Jurkat, Clone E6-1 (cell line): ENCODE results near the gene CACNA2D2.

Experiments
- DNase-seq: peaks from one replicate; pipeline ENCODE4 v3.0.0-alpha.2; 2011; ENCODE audit warnings: low read depth, low spot score
- H3K4me3 ChIP-seq: 2 replicates; pipeline ENCODE4 v1.5.1; 2011; ENCODE audit warnings: mild to moderate bottlenecking, low read length, control low read depth, moderate library complexity

The CACNA2D2 gene

GRCh38 chr3:50324351-50325112, 178.9 kb downstream of the CACNA2D2 start:
- no peak overlapping the region for H3K4me3 ChIP-seq
- DNase-seq, result peak; percentile 57

- no peak for DNase-seq
- no peak overlapping the region for H3K4me3 ChIP-seq
Observed at GRCh38 chr3:50323614-50324199, 179.7 kb downstream of the CACNA2D2 start.

- H3K4me3 ChIP-seq, result no peak overlapping the region
- no peak for DNase-seq
Observed at GRCh38 chr3:50323092-50323600, 180.3 kb downstream of the CACNA2D2 start.

GRCh38 chr3:50322386-50323091, 180.9 kb downstream of the CACNA2D2 start, which contains the start of gene HYAL2:
Gene HYAL2, minus strand, starts transcription at chr3:50322745. Its CDS starts 2,256 bp downstream, at chr3:50320489.
- H3K4me3 ChIP-seq, result peak within 1 kb of the TSS; percentile 98
- no peak for DNase-seq

GRCh38 chr3:50322115-50322385, 181.4 kb downstream of the CACNA2D2 start:
- no peak for DNase-seq
- peak overlapping the region; percentile 98 for H3K4me3 ChIP-seq

GRCh38 chr3:50321336-50322114, 181.9 kb downstream of the CACNA2D2 start:
- peak overlapping the region; percentile 98 for H3K4me3 ChIP-seq
- peak; percentile 79 for DNase-seq

- peak overlapping the region; percentile 98 for H3K4me3 ChIP-seq
- DNase-seq, result no peak
Observed at GRCh38 chr3:50320853-50321335, 182.5 kb downstream of the CACNA2D2 start.

- peak overlapping the region; percentile 98 for H3K4me3 ChIP-seq
- DNase-seq, result no peak
Observed at GRCh38 chr3:50319894-50320625, 183.4 kb downstream of the CACNA2D2 start.

DNA sequence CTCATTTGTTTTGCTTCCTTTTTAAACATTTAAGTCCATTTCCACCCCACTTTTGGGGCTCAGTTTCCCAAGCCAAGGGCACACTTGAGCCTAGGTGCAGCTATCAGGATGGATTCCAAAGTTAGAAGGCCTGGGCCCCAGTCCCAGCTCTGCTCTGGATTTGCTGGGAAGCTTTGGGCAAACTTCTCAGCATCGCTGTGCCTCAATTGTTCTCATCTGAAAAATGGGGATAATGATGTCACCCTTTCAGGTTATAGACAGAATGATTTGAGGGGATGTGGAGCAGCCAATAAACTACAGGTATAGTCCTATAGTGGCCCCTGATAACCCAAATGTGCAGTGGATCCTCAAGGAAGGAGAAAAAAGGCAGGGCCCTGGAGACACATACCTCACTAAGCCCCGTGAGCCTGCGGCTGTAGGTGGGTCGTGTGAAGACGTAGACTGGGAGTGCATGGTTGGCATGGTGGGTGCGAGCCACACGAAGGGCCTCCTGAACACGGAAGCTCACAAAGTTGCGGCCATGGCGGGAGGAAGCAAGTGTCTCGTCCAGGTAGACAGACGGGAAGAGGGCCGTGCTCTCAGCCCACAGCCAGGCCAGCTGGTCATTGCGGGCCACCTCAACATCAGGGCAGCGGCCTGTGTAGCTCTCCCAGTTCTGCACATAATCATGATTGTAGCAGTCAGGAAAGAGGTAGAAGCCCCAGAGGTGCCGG, 184.1 kb downstream of the CACNA2D2 start:
- H3K4me3 ChIP-seq, result no peak overlapping the region
- no peak for DNase-seq

DNA sequence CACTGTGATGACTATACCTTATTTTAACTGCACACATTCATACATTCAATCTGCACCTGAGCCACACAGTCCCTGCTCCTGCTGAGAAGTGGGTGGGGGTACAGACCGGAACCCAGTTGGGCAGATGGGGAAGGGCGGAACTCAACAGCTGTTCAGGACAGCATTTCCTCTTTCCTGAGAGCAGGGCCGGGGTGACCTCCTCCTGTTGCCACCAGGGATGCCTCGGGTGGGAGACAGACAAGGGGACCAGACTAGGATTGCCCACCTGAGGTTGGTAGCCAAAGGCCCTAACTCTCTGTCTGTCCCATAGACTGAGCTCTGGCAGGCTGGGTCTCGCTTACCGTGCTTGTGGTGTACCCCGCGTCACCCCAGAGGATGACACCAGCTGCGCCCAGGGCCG, 184.8 kb downstream of the CACNA2D2 start:
- no peak overlapping the region for H3K4me3 ChIP-seq
- DNase-seq, result no peak

- DNase-seq, result no peak
- H3K4me3 ChIP-seq, result no peak overlapping the region
Observed at GRCh38 chr3:50318163-50318562, 185.3 kb downstream of the CACNA2D2 start.

GRCh38 chr3:50317300-50317699, 186.1 kb downstream of the CACNA2D2 start:
- H3K4me3 ChIP-seq, result no peak overlapping the region
- no peak for DNase-seq

DNA sequence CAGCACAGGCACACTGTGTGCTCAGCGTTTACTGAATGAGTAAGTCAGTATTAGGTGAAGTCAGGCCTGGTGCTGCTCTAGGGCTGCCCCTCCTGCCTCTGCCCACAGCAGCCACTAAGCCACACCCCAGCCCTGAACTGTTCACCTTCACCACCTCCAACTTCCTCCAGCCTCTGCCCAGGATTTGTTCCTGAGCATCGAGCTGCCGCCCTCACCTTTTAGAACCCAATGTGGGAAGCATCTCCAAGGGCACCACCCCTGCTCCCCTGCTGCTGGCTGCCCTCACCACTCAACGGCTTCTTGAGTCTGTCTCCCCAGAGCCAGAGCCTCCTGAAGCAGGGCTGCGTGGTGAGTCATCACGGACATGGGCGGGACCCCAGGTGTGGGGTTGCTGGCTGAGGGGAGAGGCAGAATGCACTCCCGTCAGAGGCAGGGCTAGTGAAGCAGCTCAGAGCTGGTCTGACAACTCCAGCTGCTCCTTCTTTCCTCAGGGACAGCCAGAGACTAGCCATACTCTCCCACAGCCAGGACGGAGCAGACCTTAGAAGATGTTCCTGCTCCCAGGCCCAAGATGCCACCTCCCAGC, 186.7 kb downstream of the CACNA2D2 start:
- no peak for DNase-seq
- no peak overlapping the region for H3K4me3 ChIP-seq

DNA sequence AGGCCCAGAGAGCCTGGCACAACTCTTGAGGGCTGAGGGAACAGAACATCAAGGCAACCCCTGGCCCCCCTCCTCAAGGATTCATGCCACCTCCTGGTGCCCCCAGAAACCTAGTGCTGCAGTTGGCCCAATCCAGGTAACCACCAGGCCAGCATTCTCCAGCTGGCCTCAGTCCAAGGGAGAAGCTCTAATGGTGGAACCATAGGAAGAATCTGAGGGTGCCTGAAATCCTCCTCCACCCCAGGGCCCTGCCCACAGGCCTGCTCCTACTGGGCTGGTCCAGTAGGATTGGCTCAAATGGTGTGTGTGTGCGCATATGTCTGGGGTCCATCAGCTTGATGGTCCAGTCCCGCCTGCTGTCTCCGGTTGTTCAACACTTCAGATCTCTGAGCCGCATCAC, 188.6 kb downstream of the CACNA2D2 start:
- no peak for DNase-seq
- H3K4me3 ChIP-seq, result no peak overlapping the region

DNA sequence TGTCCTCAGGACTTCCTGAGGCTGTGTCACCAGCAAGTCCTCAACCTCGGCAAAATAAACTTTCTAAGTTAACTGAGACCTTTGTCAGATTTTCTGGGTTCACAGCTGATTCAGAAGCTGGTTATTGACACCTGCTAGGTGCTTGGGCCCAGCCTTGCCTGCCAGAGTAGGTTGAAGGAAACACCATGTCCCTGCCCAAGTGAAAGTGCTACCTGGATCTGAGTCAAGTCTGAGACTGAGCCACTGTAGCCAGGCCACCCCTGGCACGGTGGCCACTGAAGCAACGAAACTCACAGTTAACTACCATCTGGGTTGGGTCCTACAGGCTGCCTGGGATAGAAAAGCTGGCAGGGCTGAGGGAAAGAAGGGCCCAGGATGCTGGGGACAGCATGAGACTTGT, 189.1 kb downstream of the CACNA2D2 start:
- no peak for DNase-seq
- H3K4me3 ChIP-seq, result no peak overlapping the region
